Ishikawa (cell line): ENCODE measurements around the gene TMEM92.

Source experiments
- EP300 ChIP-seq: IDR thresholded peaks from 2 replicates; pipeline ENCODE4 v1.6.1; 2012; ENCODE audit warnings: borderline replicate concordance
- FOXM1 ChIP-seq: IDR thresholded peaks from 2 replicates; pipeline ENCODE4 v1.6.1; 2012; ENCODE audit warnings: low read depth, borderline replicate concordance
- NFIC ChIP-seq: IDR thresholded peaks from 2 replicates; pipeline ENCODE4 v1.6.1; 2012
- TAF1 ChIP-seq: IDR thresholded peaks from 2 replicates; pipeline ENCODE4 v1.6.1; 2012; ENCODE audit warnings: low read depth, mild to moderate bottlenecking
- TCF12 ChIP-seq: IDR thresholded peaks from 2 replicates; pipeline ENCODE4 v1.6.1; 2012; ENCODE audit warnings: low read depth
- YY1 ChIP-seq: IDR thresholded peaks from 2 replicates; pipeline ENCODE4 v1.6.1; 2012; ENCODE audit warnings: low read depth
- TF ChIP-seq, protein P1 (sequence below): IDR thresholded peaks from 2 replicates; pipeline ENCODE4 v1.6.1; 2012
- TF ChIP-seq, protein P2 (sequence below): IDR thresholded peaks from 2 replicates; pipeline ENCODE4 v1.6.1; 2012

DNA sequence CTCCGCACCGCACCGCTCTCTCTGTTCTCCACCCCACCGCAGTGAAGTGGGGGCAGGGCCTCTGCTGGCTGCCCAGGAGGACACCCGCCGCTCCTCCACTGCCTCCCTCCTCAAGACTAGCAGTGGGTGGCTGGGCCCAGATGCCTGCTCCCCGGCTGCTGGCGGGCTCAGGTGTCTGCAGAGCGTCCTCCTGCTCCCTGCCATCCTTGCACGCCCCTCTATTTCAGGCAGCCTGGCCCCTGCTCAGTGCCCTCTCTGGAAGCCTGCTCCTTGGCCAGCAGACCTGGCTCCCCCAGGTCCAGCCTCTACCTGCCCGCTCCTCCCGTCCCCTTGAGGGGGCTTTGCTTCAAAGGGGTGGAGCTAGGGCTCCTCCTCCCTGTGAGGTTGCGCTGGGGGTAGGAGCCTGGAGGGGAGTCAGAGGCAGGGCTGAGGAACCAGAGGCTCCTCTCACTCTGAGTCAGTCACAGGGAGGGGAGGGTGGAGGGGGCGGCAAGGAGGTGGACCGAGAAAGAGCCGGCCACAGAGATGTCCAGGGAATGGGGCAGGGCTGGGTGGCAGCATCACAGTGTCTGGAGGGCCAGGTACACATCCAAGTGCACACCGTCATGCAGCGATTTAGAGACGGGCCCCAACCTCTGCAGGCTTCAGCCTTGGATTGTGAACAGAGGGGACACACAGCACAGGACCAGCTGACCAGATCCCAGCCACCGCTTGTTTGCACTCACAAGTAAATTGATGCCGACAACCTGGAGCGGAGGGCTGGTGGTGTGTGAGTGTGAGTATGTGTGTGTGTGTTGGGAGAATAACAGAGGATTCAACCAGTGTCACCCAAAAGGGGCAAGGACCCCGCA, 9.8 kb upstream of the TMEM92 start:
- TF ChIP-seq TCF12, result no peak
- TF ChIP-seq YY1, result no peak
- no peak for TF ChIP-seq EP300
- no peak for TF ChIP-seq NFIC
- TF ChIP-seq, protein P1, sequence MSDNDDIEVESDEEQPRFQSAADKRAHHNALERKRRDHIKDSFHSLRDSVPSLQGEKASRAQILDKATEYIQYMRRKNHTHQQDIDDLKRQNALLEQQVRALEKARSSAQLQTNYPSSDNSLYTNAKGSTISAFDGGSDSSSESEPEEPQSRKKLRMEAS, result no peak
- TF ChIP-seq FOXM1, result no peak
- TF ChIP-seq, protein P2, sequence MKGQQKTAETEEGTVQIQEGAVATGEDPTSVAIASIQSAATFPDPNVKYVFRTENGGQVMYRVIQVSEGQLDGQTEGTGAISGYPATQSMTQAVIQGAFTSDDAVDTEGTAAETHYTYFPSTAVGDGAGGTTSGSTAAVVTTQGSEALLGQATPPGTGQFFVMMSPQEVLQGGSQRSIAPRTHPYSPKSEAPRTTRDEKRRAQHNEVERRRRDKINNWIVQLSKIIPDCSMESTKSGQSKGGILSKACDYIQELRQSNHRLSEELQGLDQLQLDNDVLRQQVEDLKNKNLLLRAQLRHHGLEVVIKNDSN, result no peak
- no peak for TF ChIP-seq TAF1
